ENCODE measurements around the gene LTF. TPM values are rescaled to one million over a fixed set of nuclear protein-coding genes. Genes with fewer than 3 reads are reported as not detected.
"Not testable (repeated sequence)": the region's sequence is repeated elsewhere in the genome, so short reads cannot be mapped to it uniquely, and the experiment has no call there.

LTF gene
- total and polyA plus RNA-seq, 9 of the 15 experiments (the other 6 are each of a cell fraction or from before 2014, with no cell fraction given) = 0.07 TPM; not detected in 8

GRCh38 chr3:46402902-46403301 is 61.8 kb downstream of the LTF start:
- BruUV-seq (replicated peaks); H3K9ac ChIP-seq (ENCODE audit: insufficient read depth in 1 of 2, low read depth in 2 of 2, low read length in 2 of 2); H4K20me1 ChIP-seq (replicated peaks; ENCODE audit: control insufficient read depth, insufficient read depth, low read length); H3K36me3 ChIP-seq (ENCODE audit: control insufficient read depth, insufficient read depth, low read length); ATAC-seq; H3K9me3 ChIP-seq (replicated peaks; ENCODE audit: control insufficient read depth, insufficient read depth, low read depth, low read length); H3K27me3 ChIP-seq (ENCODE audit: control insufficient read depth in 2 of 2, insufficient read depth in 2 of 2, low read length in 2 of 2); H3K9me1 ChIP-seq (ENCODE audit: control insufficient read depth, insufficient read depth, low read length); H3K27ac ChIP-seq (ENCODE audit: extremely low read depth, low read depth, low read length); H3K4me2 ChIP-seq (ENCODE audit: insufficient read depth, low read length); FAIRE-seq; POLR2A ChIA-PET; H2AFZ ChIP-seq (ENCODE audit: low read depth, low read length); intact Hi-C loops (cut with micrococcal nuclease); CTCF ChIA-PET (ENCODE audit: low intra/inter-chr PET ratio); DNase-seq (ENCODE audit: extremely low read depth in 1 of 4, low spot score in 3 of 4); H3K4me3 ChIP-seq; H3K79me2 ChIP-seq (ENCODE audit: control insufficient read depth, insufficient read depth, low read length): not testable (repeated sequence)
- 47% methylated on average over 4 of the region's 4 CpGs for WGBS (ENCODE audit: insufficient coverage, low coverage, missing lambda C conversion rate)
- in situ Hi-C loops (cut with MboI) = loop anchor here (25.0 kb wide), 1 partner anchor 1366 kb away; the partner anchor contains the start of gene CLEC3B
- peak in 1 of 2 experiments; percentile 67; a peak in 2 of 4 replicates for TF ChIP-seq KDM1A (IDR thresholded peaks at IDR 0.05)
- TF ChIP-seq ZNF146 (CRISPR knock-in tag; IDR thresholded peaks at IDR 0.05; ENCODE audit: unreplicated experiment) = peak; percentile 99
- TF ChIP-seq, protein P1, sequence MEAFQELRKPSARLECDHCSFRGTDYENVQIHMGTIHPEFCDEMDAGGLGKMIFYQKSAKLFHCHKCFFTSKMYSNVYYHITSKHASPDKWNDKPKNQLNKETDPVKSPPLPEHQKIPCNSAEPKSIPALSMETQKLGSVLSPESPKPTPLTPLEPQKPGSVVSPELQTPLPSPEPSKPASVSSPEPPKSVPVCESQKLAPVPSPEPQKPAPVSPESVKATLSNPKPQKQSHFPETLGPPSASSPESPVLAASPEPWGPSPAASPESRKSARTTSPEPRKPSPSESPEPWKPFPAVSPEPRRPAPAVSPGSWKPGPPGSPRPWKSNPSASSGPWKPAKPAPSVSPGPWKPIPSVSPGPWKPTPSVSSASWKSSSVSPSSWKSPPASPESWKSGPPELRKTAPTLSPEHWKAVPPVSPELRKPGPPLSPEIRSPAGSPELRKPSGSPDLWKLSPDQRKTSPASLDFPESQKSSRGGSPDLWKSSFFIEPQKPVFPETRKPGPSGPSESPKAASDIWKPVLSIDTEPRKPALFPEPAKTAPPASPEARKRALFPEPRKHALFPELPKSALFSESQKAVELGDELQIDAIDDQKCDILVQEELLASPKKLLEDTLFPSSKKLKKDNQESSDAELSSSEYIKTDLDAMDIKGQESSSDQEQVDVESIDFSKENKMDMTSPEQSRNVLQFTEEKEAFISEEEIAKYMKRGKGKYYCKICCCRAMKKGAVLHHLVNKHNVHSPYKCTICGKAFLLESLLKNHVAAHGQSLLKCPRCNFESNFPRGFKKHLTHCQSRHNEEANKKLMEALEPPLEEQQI (IDR thresholded peaks at IDR 0.05) = 0 out of 2 replicates have a peak, but pooled peaks have one; percentile 23
- TF ChIP-seq ADNP (tag; IDR thresholded peaks at IDR 0.05) = peak; percentile 53; the same call in 1 of the 2 replicates
- TF ChIP-seq BCOR (IDR thresholded peaks at IDR 0.05) = peak; percentile 86
- H3K4me1 ChIP-seq (replicated peaks in 1 of 2; ENCODE audit: control insufficient read depth in 2 of 2, insufficient read depth in 2 of 2, low read length in 2 of 2) = peaks cover 29 to 57% of the 10 kb centered on the region in 2 experiments

All from K562 (cell line).